DMS 273 treated with DMSO at 0.1 percent for 48 hours (cell line): ENCODE measurements around the gene TMEM72.

ENCODE experiments used
- DNase-seq: peaks from one replicate; lab custom pipeline; 2025; lab: John Stamatoyannopoulos, UW

The TMEM72 gene

GRCh38 chr10:44934416-44935200, 23.5 kb downstream of the TMEM72 start:
- no peak for DNase-seq

GRCh38 chr10:44935201-44935965, 24.2 kb downstream of the TMEM72 start:
- DNase-seq: no peak

GRCh38 chr10:44935966-44936295, 24.8 kb downstream of the TMEM72 start:
- DNase-seq: no peak

GRCh38 chr10:44936314-44936975, 25.3 kb downstream of the TMEM72 start:
- DNase-seq: no peak

- DNase-seq: no peak
Observed at GRCh38 chr10:44937196-44938005, 26.3 kb downstream of the TMEM72 start.

GRCh38 chr10:44938956-44939355, 27.8 kb downstream of the TMEM72 start:
- DNase-seq: no peak

- no peak for DNase-seq
Observed at GRCh38 chr10:44939691-44940401, 28.7 kb downstream of the TMEM72 start.

GRCh38 chr10:44944354-44944753, 33.2 kb downstream of the TMEM72 start:
- no peak for DNase-seq

- no peak for DNase-seq
Observed at GRCh38 chr10:44946205-44946604, 35.1 kb downstream of the TMEM72 start.

- DNase-seq: no peak
Observed at GRCh38 chr10:44947371-44948152, 36.4 kb downstream of the TMEM72 start.

- DNase-seq: no peak
Observed at GRCh38 chr10:44948642-44949041, 37.5 kb downstream of the TMEM72 start.

GRCh38 chr10:44949127-44949802, 38.1 kb downstream of the TMEM72 start:
- no peak for DNase-seq

GRCh38 chr10:44949915-44950314, 38.8 kb downstream of the TMEM72 start:
- no peak for DNase-seq

GRCh38 chr10:44950326-44951225, 39.4 kb downstream of the TMEM72 start:
- no peak for DNase-seq

GRCh38 chr10:44951576-44952226, 40.6 kb downstream of the TMEM72 start:
- no peak for DNase-seq

GRCh38 chr10:44952779-44953231, 41.7 kb downstream of the TMEM72 start:
- no peak for DNase-seq

- DNase-seq: no peak
Observed at GRCh38 chr10:44954042-44954441, 42.9 kb downstream of the TMEM72 start.

GRCh38 chr10:44954962-44955361, 43.8 kb downstream of the TMEM72 start:
- no peak for DNase-seq
